Chondrocyte (in vitro differentiated cells): ENCODE results near the gene POLR2J. TPM values are rescaled to one million over a fixed set of nuclear protein-coding genes. Genes with fewer than 3 reads are reported as not detected.
"Not testable (repeated sequence)": the region's sequence is repeated elsewhere in the genome, so short reads cannot be mapped to it uniquely, and the experiment has no call there.

Experiments
- DNase-seq: peaks from one replicate; pipeline ENCODE4 v3.0.0; 2021; ENCODE audit warnings: mixed read lengths, low spot score
- H3K27ac Mint-ChIP-seq: one replicate; pipeline ENCODE4 v1.8.0; 2021; ENCODE audit warnings: mild to moderate bottlenecking, moderate library complexity, mixed read lengths; ENCODE audit not compliant: unreplicated experiment
- H3K27me3 Mint-ChIP-seq: 2 replicates; pipeline ENCODE4 v1.8.0; 2021; ENCODE audit warnings: low read depth, mixed read lengths
- H3K36me3 Mint-ChIP-seq: 2 replicates; pipeline ENCODE4 v1.8.0; 2021; ENCODE audit warnings: low read depth, mixed read lengths
- H3K4me1 Mint-ChIP-seq: 2 replicates; pipeline ENCODE4 v1.8.0; 2021; ENCODE audit warnings: low read depth, mild to moderate bottlenecking, mixed read lengths
- H3K4me3 Mint-ChIP-seq: one replicate; pipeline ENCODE4 v1.8.0; 2021; ENCODE audit warnings: mild to moderate bottlenecking, moderate library complexity, mixed read lengths; ENCODE audit not compliant: unreplicated experiment
- H3K9me3 Mint-ChIP-seq: 2 replicates; pipeline ENCODE4 v1.8.0; 2021; ENCODE audit warnings: low read depth, mixed read lengths
- CTCF ChIP-seq: fragments of 200-600 bp; sonication (generic); IDR thresholded peaks from 2 replicates; pipeline ENCODE4 v1.5.0; 2021; ENCODE audit warnings: antibody characterized with exemption, mild to moderate bottlenecking, moderate library complexity
- long read RNA-seq: library from polyadenylated mRNA; stranded (forward); transcript quantifications from one replicate; pipeline ENCODE4 v2.0.0, GENCODE V29; 2021
- total RNA-seq: library from RNA; stranded (reverse); gene quantifications from 3 replicates; pipeline ENCODE4 v1.2.1, GENCODE V29; 2021

Gene POLR2J
- 33.1 to 41.0 TPM (median 36.6 TPM) in 3 replicates for total RNA-seq
- long read RNA-seq, transcript POLR2J-201 (4 exons, 932 nt) = major isoform, 67 of 71 reads
- long read RNA-seq, partial matches to known transcripts = 0 of 71 reads
- long read RNA-seq, other reads (novel, unspliced or antisense) = 4 of 71 reads

DNA sequence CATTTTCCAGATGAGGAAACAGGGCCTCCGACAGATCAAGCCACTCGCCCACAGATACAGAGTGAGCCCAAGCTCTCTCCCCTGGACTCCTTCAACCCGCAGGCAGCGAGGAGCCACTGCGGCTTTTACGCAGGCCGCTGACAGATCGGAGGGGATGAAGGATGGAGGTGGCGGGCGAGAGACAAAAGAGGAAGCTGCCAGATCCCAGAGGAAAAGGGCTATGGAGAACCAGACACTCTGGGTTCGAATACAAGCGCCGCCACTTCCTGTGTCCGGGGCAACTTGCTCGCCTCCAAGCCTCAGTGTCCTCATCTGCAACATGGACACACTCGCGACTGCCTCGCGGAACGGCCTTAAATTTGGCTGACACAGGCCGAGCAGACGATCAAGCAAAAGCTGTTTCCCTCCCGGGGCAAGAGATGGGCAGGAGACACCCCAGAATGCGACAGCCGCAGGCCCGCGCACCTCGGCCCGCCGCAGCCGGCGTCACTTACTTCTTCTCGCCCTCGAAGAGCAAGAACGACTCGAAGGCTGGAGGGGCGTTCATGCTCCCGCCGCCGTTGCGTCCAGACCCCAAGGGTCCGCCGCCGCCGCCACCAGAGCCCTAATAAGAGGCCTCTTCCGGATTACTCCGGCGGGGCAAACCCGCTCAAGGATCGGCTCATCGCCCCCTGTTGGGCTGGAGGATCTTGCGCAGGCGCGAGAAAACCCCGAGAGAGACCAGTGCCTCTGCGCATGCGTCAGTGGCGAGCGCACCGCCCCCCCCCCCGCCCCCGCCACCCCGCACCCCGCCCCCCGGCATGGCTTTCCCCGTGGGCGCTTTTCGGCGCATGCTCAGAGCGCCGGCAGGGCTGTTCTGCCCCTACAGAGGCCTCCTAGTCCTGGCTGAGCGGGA is at the start of gene POLR2J:
Gene POLR2J (minus strand): TSS at position 609 of the 895 bp plus-strand sequence. CDS start 62 bp downstream, at position 547.
- H3K27ac Mint-ChIP-seq = peak within 1 kb of the TSS; percentile 45

GRCh38 chr7:102527822-102528793 is 49.4 kb upstream of the POLR2J start:
- not testable (repeated sequence) for H3K4me3 Mint-ChIP-seq, H3K9me3 Mint-ChIP-seq, H3K4me1 Mint-ChIP-seq, H3K27me3 Mint-ChIP-seq, DNase-seq, H3K36me3 Mint-ChIP-seq, H3K27ac Mint-ChIP-seq

More for the DNA sequence above, at the start of gene POLR2J:
- peak; percentile 44 for DNase-seq
- not testable (repeated sequence) for H3K27me3 Mint-ChIP-seq, H3K9me3 Mint-ChIP-seq, H3K36me3 Mint-ChIP-seq, H3K4me1 Mint-ChIP-seq
- H3K4me3 Mint-ChIP-seq = peak within 1 kb of the TSS; percentile 80
- TF ChIP-seq CTCF = peak; percentile 53

- not testable (repeated sequence) for H3K9me3 Mint-ChIP-seq, H3K4me1 Mint-ChIP-seq, H3K27me3 Mint-ChIP-seq, DNase-seq, H3K36me3 Mint-ChIP-seq, H3K4me3 Mint-ChIP-seq
- H3K27ac Mint-ChIP-seq = peak overlapping the region; percentile 77
These were observed 48.5 kb upstream of the POLR2J start for GRCh38 chr7:102527182-102527581.

- not testable (repeated sequence) for H3K27me3 Mint-ChIP-seq, DNase-seq, H3K27ac Mint-ChIP-seq, H3K4me1 Mint-ChIP-seq, H3K36me3 Mint-ChIP-seq, H3K4me3 Mint-ChIP-seq, H3K9me3 Mint-ChIP-seq
These were observed 46.1 kb upstream of the POLR2J start for GRCh38 chr7:102524803-102525202.

GRCh38 chr7:102520797-102521196 is 42.1 kb upstream of the POLR2J start:
- H3K9me3 Mint-ChIP-seq, H3K4me3 Mint-ChIP-seq, H3K27me3 Mint-ChIP-seq, H3K4me1 Mint-ChIP-seq, DNase-seq, H3K36me3 Mint-ChIP-seq, H3K27ac Mint-ChIP-seq: not testable (repeated sequence)

DNA sequence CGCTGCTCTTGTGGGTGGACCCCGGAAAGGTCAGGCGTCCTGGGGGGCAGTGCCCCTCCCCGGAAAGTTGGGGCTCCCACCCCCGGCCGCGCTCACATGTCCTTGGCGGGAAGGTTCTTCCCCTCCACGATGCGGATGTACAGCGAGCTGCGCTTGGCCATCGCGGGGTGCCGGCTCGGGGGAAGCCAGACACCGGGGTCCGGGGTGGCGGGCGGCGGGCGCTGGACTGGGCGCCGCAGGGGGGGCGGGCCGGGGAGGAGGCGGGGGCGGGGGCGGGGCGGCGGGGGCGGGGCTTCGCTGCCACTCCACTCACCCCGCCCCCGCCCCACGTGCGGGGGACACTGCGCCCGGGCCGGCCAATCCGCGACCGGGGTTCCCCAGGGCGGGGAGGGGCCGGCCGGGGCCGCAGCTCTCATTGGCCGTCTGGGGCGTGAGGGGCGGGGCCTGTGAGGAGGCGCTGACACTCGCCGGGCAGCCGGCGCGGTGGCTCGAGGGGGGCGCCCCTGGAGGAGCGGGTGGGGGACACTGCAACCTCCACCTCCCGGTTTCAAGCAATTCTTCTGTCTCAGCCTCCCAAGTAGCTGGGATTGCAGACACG is 38.9 kb upstream of the POLR2J start, which contains the start of gene RASA4B:
Gene RASA4B (minus strand): TSS at position 228 of the 598 bp plus-strand sequence. CDS start 67 bp downstream, at position 161.
- H3K27me3 Mint-ChIP-seq, H3K36me3 Mint-ChIP-seq, H3K4me1 Mint-ChIP-seq, H3K9me3 Mint-ChIP-seq, H3K27ac Mint-ChIP-seq, DNase-seq: not testable (repeated sequence)
- H3K4me3 Mint-ChIP-seq = peak within 1 kb of the TSS; percentile 44

- H3K36me3 Mint-ChIP-seq, H3K27me3 Mint-ChIP-seq, H3K9me3 Mint-ChIP-seq, H3K4me3 Mint-ChIP-seq, DNase-seq, H3K27ac Mint-ChIP-seq, H3K4me1 Mint-ChIP-seq: not testable (repeated sequence)
These were observed 38.2 kb upstream of the POLR2J start for GRCh38 chr7:102516951-102517350.

DNA sequence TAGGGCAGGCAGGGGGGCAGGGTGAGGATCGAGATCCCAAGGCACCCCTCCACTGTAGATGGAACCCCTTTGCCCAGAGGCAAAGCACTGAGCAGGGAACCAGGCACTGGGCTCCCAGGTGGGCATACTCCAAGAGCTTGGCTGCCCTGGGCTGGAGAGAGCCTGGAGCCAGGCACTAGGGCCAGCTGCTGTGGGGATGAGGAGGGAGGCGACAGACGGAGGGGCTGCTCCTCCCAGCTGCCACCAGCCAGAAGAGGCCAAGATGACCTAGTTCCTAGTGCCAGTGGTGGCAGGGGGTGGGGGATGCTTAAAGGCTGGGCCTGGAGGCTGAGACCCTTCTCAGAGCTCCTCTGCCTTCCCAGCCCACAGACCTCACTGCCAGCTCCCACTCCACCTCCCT is 37.2 kb upstream of the POLR2J start:
- not testable (repeated sequence) for DNase-seq, H3K4me3 Mint-ChIP-seq, H3K27ac Mint-ChIP-seq, H3K27me3 Mint-ChIP-seq, H3K36me3 Mint-ChIP-seq, H3K9me3 Mint-ChIP-seq, H3K4me1 Mint-ChIP-seq

DNA sequence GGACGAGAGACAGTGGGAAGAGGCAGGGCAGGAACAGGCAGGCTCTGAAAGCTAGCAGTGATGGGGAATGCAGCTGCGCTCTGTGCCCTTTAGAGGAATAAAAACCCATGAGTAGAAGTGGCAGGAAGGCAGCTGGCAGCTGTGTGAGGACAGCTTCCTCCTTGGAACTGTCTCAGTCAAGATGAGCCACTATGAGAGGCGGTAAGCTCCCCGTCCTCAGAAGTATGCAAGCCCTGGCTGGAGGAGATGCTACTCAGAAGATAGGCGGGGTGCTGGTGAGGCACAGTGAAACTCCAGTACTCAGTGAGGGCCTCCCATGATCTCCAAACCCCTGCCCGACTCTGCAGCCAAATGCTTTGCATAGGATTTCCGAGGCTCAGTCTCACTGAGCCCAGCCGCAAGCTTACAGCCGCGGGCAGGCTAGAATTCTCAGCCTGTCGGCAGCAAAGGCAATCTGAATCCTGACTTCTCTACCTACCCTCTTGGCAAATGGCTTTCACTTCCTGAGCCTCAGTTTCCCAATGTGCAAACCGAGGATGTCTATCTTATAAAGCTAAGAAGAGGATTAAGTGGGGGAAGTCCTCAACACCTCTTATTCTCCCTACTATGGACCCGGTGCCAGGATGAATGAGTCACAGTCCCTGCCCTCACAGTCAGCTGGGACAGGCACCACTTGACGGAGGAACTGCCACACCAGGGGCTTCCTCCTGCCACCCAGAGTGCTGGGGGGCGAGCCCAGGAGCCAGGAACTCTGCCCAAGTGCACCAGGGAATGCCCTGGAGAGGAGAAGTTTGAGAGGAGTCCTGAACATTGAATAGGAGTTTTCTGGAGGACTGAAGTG is 36.4 kb upstream of the POLR2J start:
- not testable (repeated sequence) for H3K36me3 Mint-ChIP-seq, H3K27ac Mint-ChIP-seq, H3K4me3 Mint-ChIP-seq, DNase-seq, H3K27me3 Mint-ChIP-seq, H3K9me3 Mint-ChIP-seq, H3K4me1 Mint-ChIP-seq

DNA sequence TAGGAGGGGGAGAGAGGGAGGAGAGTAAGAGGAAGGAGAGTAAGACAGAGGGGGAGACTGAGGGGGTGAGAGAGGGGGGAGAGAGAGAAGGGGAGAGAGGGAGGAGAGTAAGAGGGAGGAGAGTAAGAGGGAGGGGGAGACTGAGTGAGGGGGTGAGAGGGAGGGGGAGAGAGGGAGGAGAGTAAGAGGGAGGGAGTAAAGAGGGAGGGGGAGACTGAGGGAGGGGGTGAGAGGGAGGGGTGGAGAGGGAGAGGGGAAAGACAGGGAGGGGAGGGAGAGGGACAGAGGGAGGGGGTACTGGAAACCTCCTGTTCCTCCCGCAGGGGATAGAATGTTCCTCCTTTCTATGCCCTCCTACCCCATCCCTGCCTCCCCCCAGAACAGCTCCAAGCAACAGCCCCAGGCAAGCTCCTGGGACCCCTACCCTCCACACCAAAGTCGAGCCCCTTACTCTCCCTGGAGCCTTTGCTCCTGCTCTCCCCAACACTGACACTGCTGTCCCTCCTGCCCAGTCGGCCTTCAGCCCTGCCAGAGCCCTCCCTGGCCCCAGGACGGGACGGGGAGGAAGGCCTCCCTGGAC is 34.0 kb upstream of the POLR2J start:
- not testable (repeated sequence) for H3K9me3 Mint-ChIP-seq, H3K27ac Mint-ChIP-seq, H3K27me3 Mint-ChIP-seq, DNase-seq, H3K36me3 Mint-ChIP-seq, H3K4me1 Mint-ChIP-seq
- H3K4me3 Mint-ChIP-seq = peak overlapping the region; percentile 12
